K562 (cell line): ENCODE results near the gene FAM107B. TPM values are rescaled to one million over a fixed set of nuclear protein-coding genes. Genes with fewer than 3 reads are reported as not detected.

ENCODE experiments used
- ATAC-seq: fragments of 200-7000 bp; cut with Tn5 transposase; 3 replicates; pipeline ENCODE4 v1.9.1; 2020; ENCODE audit warnings: moderate library complexity
- BruUV-seq: library from RNA; stranded (reverse); fragments of 400-500 nt; replicated peaks from 2 replicates; lab custom pipeline; 2021; lab: Mats Ljungman, UMichigan
- CTCF ChIA-PET: fragments of 300-600 bp; formaldehyde crosslinking; extraction: SDS; loops from one replicate; lab custom pipeline; 2021; ENCODE audit warnings: low intra/inter-chr PET ratio; lab: Yijun Ruan, JAX
- POLR2A ChIA-PET: fragments of 300-600, 350-650 bp; sonication (Branson Sonifier 250); formaldehyde crosslinking; extraction: SDS; loops from one replicate; lab custom pipeline; 2021; ENCODE audit warnings: antibody characterized with exemption, inconsistent platforms; lab: Yijun Ruan, JAX
- DNase-seq, 4 experiments: peaks; one replicate each; pipeline versions ENCODE4 v3.0.0 to v3.0.0-alpha.2; 2011 to 2018; ENCODE audit warnings: low spot score in 3 of 4, mixed read lengths in 3 of 4; ENCODE audit errors: extremely low read depth in 1 of 4
- FAIRE-seq: peaks from 2 replicates; lab custom pipeline; 2011; peaks lifted over from hg19 to GRCh38; lab: Jason Lieb, UNC
- H2AFZ ChIP-seq: 2 replicates; pipeline ENCODE4 v1.6.0; 2011; ENCODE audit warnings: low read depth, low read length, control low read depth, inconsistent platforms
- H3K27ac ChIP-seq: fragments of 200-600 bp; 3 replicates; pipeline ENCODE4 v1.8.0; 2011; ENCODE audit warnings: low read depth, mild to moderate bottlenecking, control low read depth, inconsistent platforms, low read length, moderate library complexity, mixed read lengths; ENCODE audit errors: extremely low read depth
- H3K27me3 ChIP-seq, 2 experiments: fragments of 300-600 bp in 1 of 2; 2 replicates in 1 of 2; 3 replicates in 1 of 2; pipeline versions ENCODE4 v1.6.0 to v1.8.0; 2011; ENCODE audit warnings: inconsistent platforms in 2 of 2, low read length in 2 of 2, mild to moderate bottlenecking in 1 of 2, mixed read lengths in 1 of 2, moderate library complexity in 1 of 2; ENCODE audit not compliant: control insufficient read depth in 2 of 2, insufficient read depth in 2 of 2
- H3K36me3 ChIP-seq: fragments of 300-600 bp; 3 replicates; pipeline ENCODE4 v1.8.0; 2011; ENCODE audit warnings: mild to moderate bottlenecking, low read length, inconsistent platforms; ENCODE audit not compliant: control insufficient read depth, insufficient read depth
- H3K4me1 ChIP-seq, 2 experiments: fragments of 200-600 bp in 1 of 2; replicated peaks in 1 of 2; 2 replicates in 1 of 2; 3 replicates in 1 of 2; pipeline versions ENCODE4 v1.5.1 to v1.8.0; 2011; ENCODE audit warnings: inconsistent platforms in 2 of 2, low read length in 2 of 2, mild to moderate bottlenecking in 1 of 2, mixed read lengths in 1 of 2, moderate library complexity in 1 of 2; ENCODE audit not compliant: control insufficient read depth in 2 of 2, insufficient read depth in 2 of 2
- H3K4me2 ChIP-seq: 2 replicates; pipeline ENCODE4 v1.6.1; 2011; ENCODE audit warnings: low read length, control low read depth, inconsistent platforms, mixed read lengths; ENCODE audit not compliant: insufficient read depth
- H3K4me3 ChIP-seq: fragments of 200-600 bp; sonication (generic), shearing (Covaris generic); 2 replicates; pipeline ENCODE4 v1.5.1; 2016; ENCODE audit warnings: control low read depth, inconsistent platforms
- H3K79me2 ChIP-seq: fragments of 200-600 bp; 3 replicates; pipeline ENCODE4 v1.8.0; 2011; ENCODE audit warnings: low read length, inconsistent platforms; ENCODE audit not compliant: control insufficient read depth, insufficient read depth
- H3K9ac ChIP-seq, 2 experiments: 2 replicates each; pipeline versions ENCODE4 v1.6.0 to v1.6.1; 2011; ENCODE audit warnings: low read depth in 2 of 2, low read length in 2 of 2, control low read depth in 1 of 2, inconsistent platforms in 1 of 2, mild to moderate bottlenecking in 1 of 2, mixed read lengths in 1 of 2; ENCODE audit not compliant: insufficient read depth in 1 of 2
- H3K9me1 ChIP-seq: one replicate; pipeline ENCODE4 v1.6.0; 2011; ENCODE audit warnings: inconsistent platforms, mild to moderate bottlenecking, low read length, moderate library complexity; ENCODE audit not compliant: control insufficient read depth, insufficient read depth
- H3K9me3 ChIP-seq: replicated peaks from 2 replicates; pipeline ENCODE4 v1.5.1; 2011; ENCODE audit warnings: low read depth, low read length, inconsistent platforms; ENCODE audit not compliant: control insufficient read depth, insufficient read depth
- H4K20me1 ChIP-seq: replicated peaks from 2 replicates; pipeline ENCODE4 v1.6.1; 2011; ENCODE audit warnings: low read length, inconsistent platforms, mixed read lengths; ENCODE audit not compliant: control insufficient read depth, insufficient read depth
- CEBPG ChIP-seq, 3 experiments: fragments of 200-800 bp in 1 of 3; sonication (Bioruptor generic) in 1 of 3; sonication (generic) in 1 of 3; formaldehyde crosslinking in 1 of 3; IDR thresholded peaks in 2 of 3; conservative IDR thresholded peaks in 1 of 3; 2 replicates each; pipeline versions ENCODE4 v1.6.1 to v1.8.0; 2016 to 2022; ENCODE audit warnings: missing compliant biosample characterization in 2 of 3, missing genetic modification characterization in 2 of 3, mild to moderate bottlenecking in 1 of 3, missing genetic modification reagents in 1 of 3
- FOXP1 ChIP-seq: sonication (generic); formaldehyde crosslinking; IDR thresholded peaks from 2 replicates; pipeline ENCODE4 v1.8.0; 2022; ENCODE audit warnings: mild to moderate bottlenecking, missing genetic modification reagents
- FOXP4 ChIP-seq: sonication (generic); formaldehyde crosslinking; IDR thresholded peaks from 2 replicates; pipeline ENCODE4 v1.8.0; 2022; ENCODE audit warnings: mild to moderate bottlenecking, missing genetic modification reagents, borderline replicate concordance
- GATAD2B ChIP-seq: fragments of 450-650 bp; IDR thresholded peaks from 2 replicates; pipeline ENCODE4 v1.6.1; 2017; ENCODE audit warnings: mild to moderate bottlenecking, borderline replicate concordance
- NCOA2 ChIP-seq, 2 experiments: fragments of 450-650 bp; IDR thresholded peaks; 2 replicates each; pipeline ENCODE4 v1.6.1; 2018; ENCODE audit warnings: mild to moderate bottlenecking in 2 of 2, moderate library complexity in 1 of 2; ENCODE audit not compliant: partially characterized antibody in 2 of 2
- RBM39 ChIP-seq: fragments of 200-400 bp; formaldehyde crosslinking; optimal IDR thresholded peaks from 2 replicates; pipeline ENCODE3; 2018; ENCODE audit warnings: low read depth, low read length
- SAFB ChIP-seq: fragments of 200-400 bp; formaldehyde crosslinking; IDR thresholded peaks from 2 replicates; pipeline ENCODE4 v1.6.1; 2017; ENCODE audit warnings: low read depth, low read length, borderline replicate concordance
- USF1 ChIP-seq: sonication (generic); formaldehyde crosslinking; IDR thresholded peaks from 2 replicates; pipeline ENCODE4 v1.9.0; 2022; ENCODE audit warnings: mild to moderate bottlenecking, missing genetic modification reagents
- ZNF121 ChIP-seq: sonication (generic); formaldehyde crosslinking; conservative IDR thresholded peaks from 2 replicates; pipeline ENCODE4 v1.8.0; 2022; ENCODE audit warnings: missing genetic modification reagents
- ZNF175 ChIP-seq: fragments of 200-800 bp; sonication (Bioruptor generic); IDR thresholded peaks from 2 replicates; pipeline ENCODE4 v1.6.1; 2016; ENCODE audit warnings: low read depth, mild to moderate bottlenecking, missing genetic modification characterization, missing compliant biosample characterization
- ZNF592 ChIP-seq: fragments of 450-650 bp; IDR thresholded peaks from 2 replicates; pipeline ENCODE4 v1.6.1; 2017; ENCODE audit warnings: antibody characterized with exemption, mild to moderate bottlenecking
- WGBS: fragments of 100-300 bp; shearing (Covaris generic); methylation state at CpG from one replicate; pipeline ENCODE4 v1.1.6; 2016; ENCODE audit warnings: low coverage, mixed read lengths; ENCODE audit not compliant: insufficient coverage; ENCODE audit errors: missing lambda C conversion rate; 5-methylcytosine and 5-hydroxymethylcytosine counted together
- in situ Hi-C: fragments of 300-500 bp; cut with MboI; formaldehyde crosslinking; loops from 4 replicates; pipeline ENCODE4 v1.15.0; 2018; ENCODE audit warnings: inconsistent platforms, mixed read lengths
- intact Hi-C: fragments of 100-400 bp; cut with micrococcal nuclease; formaldehyde crosslinking; loops from 2 replicates; pipeline ENCODE4 v1.14.2; 2022
- polyA plus RNA-seq, 8 experiments: library from polyadenylated mRNA; depleted of rRNA in 4 of 8; stranded (reverse) in 5 of 8; unstranded in 3 of 8; fragments of >200 nt; fragmentation: Nextera tagmentation in 2 of 8; fragmentation: Illumina TruSeq in 1 of 8; extraction: Ambion mirVana in 2 of 8; extraction: Trizol in 1 of 8; gene quantifications; 2 replicates each; pipeline versions ENCODE4 v1.2.1 to v1.2.3, GENCODE V29; 2011 to 2014; ENCODE audit warnings: inconsistent platforms in 1 of 8, missing spikeins in 1 of 8
- total RNA-seq, 7 experiments: library from RNA; depleted of rRNA in 6 of 7; stranded (reverse); fragments of >200 nt in 6 of 7; fragmentation: Illumina TruSeq in 2 of 7; extraction: Trizol in 2 of 7; gene quantifications; 2 replicates each; pipeline versions ENCODE4 v1.2.1 to v1.2.3, GENCODE V29; 2011 to 2021; ENCODE audit warnings: low replicate concordance in 1 of 7
- TF ChIP-seq, protein P1 (sequence below): fragments of 450-650 bp; IDR thresholded peaks from 2 replicates; pipeline ENCODE4 v1.6.1; 2017; ENCODE audit warnings: mild to moderate bottlenecking, moderate library complexity

FAM107B gene
- total and polyA plus RNA-seq, 9 of the 15 experiments (the other 6 are each of a cell fraction or from before 2014, with no cell fraction given), result 0.40 to 2.8 (median 1.4) TPM

DNA sequence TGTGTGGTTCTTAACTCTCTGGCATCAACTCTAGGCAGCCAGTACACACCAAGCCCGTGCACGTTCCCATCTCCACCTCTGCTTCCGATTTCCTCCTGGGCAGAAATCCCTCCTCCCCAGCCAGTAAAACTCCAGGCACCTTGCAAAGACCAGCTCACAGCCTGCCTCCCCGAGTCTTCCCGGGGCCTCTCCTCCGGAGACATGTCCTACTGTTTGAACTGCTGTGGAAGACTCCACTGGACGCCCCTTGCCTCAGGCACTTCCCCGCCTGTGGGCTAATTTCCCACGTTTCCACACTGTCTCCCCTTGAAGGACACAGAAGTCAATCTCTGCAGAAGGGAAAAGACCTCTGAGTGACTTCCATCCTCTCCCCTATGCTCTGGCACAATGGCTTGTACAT, 233.3 kb downstream of the FAM107B start:
- in situ Hi-C loops, result no loop called here
- intact Hi-C loops, result no loop called here
- no peak overlapping the region for H3K9ac ChIP-seq
- 4% methylated on average over 9 of the region's 9 CpGs for WGBS
- H3K9me1 ChIP-seq, result no peaks in the 10 kb centered on the region
- no peaks in the 10 kb centered on the region for H3K36me3 ChIP-seq
- BruUV-seq, result no TSS peak
- H3K4me2 ChIP-seq, result no peak overlapping the region
- CTCF ChIA-PET, result no interaction called here
- DNase-seq, result no peak
- H3K79me2 ChIP-seq, result no peaks in the 10 kb centered on the region
- H3K27ac ChIP-seq, result no peak overlapping the region
- no peak overlapping the region for H2AFZ ChIP-seq
- no peaks in the 10 kb centered on the region for H3K9me3 ChIP-seq
- no peak for ATAC-seq
- H3K4me1 ChIP-seq, result no peaks in the 10 kb centered on the region
- FAIRE-seq, result no peak
- H4K20me1 ChIP-seq, result no peaks in the 10 kb centered on the region; the same call in 1 of the 2 replicates
- POLR2A ChIA-PET, result no interaction called here
- peaks cover 10 to 38% of the 10 kb centered on the region in 2 experiments; a peak in 4 of 5 replicates for H3K27me3 ChIP-seq
- no peak overlapping the region for H3K4me3 ChIP-seq
- TF ChIP-seq USF1 (no peak), GATAD2B (no peak), CEBPG (CRISPR knock-in tag; IDR thresholded peaks at IDR 0.05) (no peak), CEBPG (tag; conservative IDR thresholded peaks at IDR 0.05 in 1 of 2, IDR thresholded peaks at IDR 0.05 in 1 of 2) (no peak), RBM39 (no peak), FOXP1 (CRISPR knock-in tag) (no peak), ZNF592 (no peak), ZNF121 (no peak), ZNF175 (CRISPR knock-in tag) (no peak), SAFB (no peak), NCOA2 (IDR thresholded peaks at IDR 0.05; ENCODE audit: partially characterized antibody in 2 of 2) (no peak), FOXP4 (CRISPR knock-in tag) (no peak)
- TF ChIP-seq, protein P1, sequence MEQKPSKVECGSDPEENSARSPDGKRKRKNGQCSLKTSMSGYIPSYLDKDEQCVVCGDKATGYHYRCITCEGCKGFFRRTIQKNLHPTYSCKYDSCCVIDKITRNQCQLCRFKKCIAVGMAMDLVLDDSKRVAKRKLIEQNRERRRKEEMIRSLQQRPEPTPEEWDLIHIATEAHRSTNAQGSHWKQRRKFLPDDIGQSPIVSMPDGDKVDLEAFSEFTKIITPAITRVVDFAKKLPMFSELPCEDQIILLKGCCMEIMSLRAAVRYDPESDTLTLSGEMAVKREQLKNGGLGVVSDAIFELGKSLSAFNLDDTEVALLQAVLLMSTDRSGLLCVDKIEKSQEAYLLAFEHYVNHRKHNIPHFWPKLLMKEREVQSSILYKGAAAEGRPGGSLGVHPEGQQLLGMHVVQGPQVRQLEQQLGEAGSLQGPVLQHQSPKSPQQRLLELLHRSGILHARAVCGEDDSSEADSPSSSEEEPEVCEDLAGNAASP, result no peak
